GM19452 (cell line): ENCODE measurements around the gene OSBPL3.
A peak's percentile ranks its signal among the peaks of the same experiment; 100 is the strongest.
"Not testable (repeated sequence)": the region's sequence is repeated elsewhere in the genome, so short reads cannot be mapped to it uniquely, and the experiment has no call there.

ENCODE experiments used
- ATAC-seq: cut with Tn5 transposase; IDR thresholded peaks from one replicate; pipeline ENCODE4 v1.9.1; 2021; ENCODE audit not compliant: unreplicated experiment

OSBPL3 gene

GRCh38 chr7:24924375-24924774 lies 55.6 kb downstream of the OSBPL3 start:
- ATAC-seq: no peak

DNA sequence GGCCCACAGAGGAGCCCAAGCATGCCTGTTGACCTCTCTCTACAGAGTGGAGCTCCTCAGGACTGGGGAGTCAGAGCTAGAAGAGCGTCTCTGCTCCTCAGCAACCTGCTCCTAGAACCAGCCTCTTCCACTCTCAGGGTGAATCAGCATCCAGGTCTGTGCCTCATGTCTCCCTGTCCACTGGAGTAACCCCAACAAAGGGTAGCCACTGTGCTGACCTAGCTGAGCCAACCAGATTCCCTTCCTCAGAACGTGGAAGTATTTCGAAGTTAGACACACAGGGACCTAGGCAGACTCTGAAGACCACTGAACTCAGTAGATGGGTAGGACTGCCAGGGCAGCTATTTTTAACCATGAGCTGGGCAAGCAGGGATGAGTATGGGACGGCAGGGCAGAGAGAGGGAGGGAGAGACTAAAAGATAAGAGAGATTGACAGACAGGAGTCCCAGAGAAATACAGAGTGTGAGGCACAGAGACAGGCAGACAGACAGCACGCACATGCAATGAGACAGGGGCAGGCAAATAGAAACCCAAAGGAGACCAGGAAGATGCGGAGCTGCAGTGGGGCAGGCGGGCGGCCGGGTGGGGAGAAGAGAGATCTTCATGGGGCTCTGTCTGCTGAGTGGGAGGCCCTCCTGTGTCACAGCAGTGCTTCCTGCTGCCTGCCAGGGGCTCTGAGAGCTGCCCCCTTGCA lies 56.7 kb downstream of the OSBPL3 start:
- no peak for ATAC-seq

- no peak for ATAC-seq
Measured at GRCh38 chr7:24922099-24922773, 57.7 kb downstream of the OSBPL3 start.

DNA sequence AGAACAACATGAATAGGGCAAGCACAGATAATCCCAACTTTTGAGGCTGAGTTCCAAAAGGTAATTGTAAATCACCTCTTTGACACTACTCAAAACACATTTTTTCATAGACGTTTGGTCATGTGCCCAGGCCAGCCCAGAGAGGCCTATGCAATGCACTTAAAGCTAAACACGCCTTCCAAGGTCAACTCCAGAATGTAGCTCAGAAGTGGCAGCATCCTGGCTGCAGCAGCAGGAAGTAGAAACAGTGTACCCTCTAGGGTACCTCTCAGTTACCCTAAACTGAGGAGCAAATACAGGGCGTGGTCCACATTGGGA lies 58.7 kb downstream of the OSBPL3 start:
- ATAC-seq: no peak

- ATAC-seq: no peak
Measured at GRCh38 chr7:24920451-24921361, 59.3 kb downstream of the OSBPL3 start.

GRCh38 chr7:24917510-24918239 lies 62.3 kb downstream of the OSBPL3 start:
- ATAC-seq: peak; percentile 44

GRCh38 chr7:24916463-24917040 lies 63.4 kb downstream of the OSBPL3 start:
- ATAC-seq: no peak

DNA sequence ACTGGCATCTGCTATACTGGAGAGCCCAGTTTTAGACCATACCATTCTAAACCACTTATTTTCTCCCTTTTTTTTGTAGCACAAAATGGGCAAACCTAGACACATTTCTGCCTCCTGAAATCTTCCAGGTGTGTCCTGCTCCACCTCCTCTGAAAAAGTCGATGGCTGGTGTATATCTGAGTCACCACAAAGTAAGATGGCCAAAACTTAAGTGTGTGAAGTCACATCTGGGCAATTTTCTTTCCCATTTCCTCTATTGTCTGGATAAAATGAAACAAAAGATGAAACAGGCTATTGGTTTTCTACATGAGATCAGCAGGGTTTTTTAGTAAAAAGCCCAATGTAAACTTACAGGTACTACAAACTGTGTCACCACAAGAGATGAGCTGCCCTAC lies 65.5 kb downstream of the OSBPL3 start:
- no peak for ATAC-seq

DNA sequence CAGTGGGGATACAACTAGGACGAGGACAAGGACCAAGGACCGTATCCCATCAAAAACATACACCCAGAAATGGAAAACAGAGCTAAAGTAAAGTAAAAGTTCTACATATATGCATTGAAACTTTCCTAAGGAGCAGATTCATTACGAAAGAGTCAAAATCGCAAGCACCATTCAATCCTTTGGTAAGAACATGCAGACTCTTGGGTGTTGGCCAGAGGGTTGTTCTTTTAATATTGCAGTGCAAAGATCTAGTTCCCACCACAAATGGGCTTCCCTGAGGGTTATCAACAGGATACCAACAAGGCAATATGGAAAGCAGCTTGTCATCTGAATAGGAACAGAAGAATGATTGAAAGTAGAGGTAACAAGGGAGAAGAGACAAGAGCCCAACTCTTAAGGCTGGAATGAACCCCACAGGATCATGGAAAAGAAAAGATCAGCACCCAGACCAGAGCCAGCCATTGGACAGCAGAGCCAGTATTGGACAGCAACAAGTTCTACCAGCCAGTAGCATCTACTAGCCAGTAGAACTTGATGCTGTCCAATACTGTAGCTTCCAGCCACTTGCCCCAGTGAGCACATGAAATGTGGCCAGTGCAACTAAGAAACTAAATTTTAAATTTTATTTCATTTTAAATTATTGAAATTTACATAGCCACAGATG lies 66.0 kb downstream of the OSBPL3 start:
- no peak for ATAC-seq

DNA sequence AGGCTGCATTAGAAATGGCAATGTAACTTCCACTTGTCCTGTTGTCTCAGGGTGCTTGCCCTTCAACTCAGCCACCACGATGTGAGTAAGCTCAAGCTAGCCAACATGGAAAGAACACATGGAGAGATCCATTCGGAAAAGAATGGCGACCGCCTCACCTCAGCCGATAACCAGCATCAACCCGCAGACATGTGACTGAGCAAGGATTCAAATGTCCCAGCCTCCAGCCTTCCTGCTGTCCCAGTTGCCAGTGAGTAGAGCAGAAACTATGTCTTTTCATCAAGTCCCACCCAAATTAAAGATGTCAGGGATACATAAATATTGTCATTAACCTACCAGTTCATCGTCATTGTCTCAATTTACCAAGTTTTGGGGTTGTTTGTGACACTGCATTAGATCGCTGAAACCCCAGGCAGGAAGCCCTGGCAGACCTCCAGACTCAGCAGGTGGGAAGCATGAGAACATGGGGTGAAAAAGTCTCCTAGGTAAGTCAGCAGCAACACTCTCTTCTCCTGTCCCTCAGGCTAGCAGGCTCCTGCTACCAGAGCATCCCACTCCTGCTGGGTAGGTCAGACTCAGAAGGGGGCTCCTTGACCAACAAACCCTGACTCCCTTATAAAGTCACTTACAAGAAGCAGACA lies 67.0 kb downstream of the OSBPL3 start:
- ATAC-seq: no peak

DNA sequence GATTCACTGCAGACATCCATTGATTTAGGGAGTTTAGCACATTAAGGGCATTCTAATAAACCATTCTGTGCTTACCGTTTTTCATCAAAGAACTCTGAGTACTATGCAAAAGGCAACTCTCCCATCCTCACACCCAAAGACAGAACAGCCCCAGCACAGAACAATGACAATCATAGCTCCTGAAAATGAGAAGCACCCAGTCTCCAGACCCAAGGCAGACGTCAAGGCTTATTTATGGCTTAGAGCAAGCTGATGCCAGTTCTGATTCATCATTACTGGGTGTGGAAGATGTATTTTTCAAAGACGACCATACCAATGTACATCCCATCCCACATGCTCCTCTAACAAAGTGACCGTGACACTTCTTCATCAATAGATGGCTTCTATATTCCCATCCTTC lies 67.6 kb downstream of the OSBPL3 start:
- no peak for ATAC-seq

DNA sequence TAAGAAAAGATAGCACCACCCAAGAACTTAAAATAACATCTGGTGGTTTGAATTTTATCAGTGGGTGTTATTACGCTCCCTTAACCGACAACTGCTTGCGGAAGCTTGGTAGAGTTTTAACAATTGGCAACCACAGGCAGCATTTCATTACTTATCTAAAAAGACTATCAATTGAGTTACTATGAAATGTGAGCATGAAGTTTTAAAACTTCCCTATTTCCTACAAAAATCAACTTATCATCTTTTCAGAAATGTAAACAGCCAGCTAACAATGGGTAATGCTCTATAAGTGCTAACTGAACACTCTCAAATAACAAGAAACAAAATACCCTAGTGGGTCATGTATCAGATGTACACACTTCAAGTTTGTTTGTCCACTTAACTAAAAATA lies 68.8 kb downstream of the OSBPL3 start:
- ATAC-seq: no peak

GRCh38 chr7:24910551-24911212 lies 69.3 kb downstream of the OSBPL3 start:
- ATAC-seq: no peak

- no peak for ATAC-seq
Measured at GRCh38 chr7:24908727-24909126, 71.3 kb downstream of the OSBPL3 start.

DNA sequence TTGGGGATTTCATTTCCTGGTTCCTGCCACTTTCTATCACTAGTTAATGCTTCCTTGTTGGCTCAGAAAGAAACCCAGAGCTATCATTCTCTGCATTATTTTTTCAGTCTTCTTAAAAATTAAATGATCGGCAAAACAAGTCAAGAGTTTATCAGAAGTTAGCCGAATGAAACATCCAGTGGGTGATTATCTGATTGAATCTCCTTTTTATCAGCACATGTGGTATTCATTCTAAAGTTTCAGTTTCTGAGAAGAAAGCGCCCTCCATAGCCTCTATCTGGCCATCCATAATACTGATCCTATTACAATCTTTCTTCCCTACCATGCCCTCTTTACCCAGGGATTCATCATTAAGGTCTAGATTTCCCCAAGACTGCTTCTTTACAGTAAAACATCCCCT lies 71.8 kb downstream of the OSBPL3 start:
- ATAC-seq: no peak

- ATAC-seq: peak; percentile 65
Measured at GRCh38 chr7:24907311-24907886, 72.6 kb downstream of the OSBPL3 start.

DNA sequence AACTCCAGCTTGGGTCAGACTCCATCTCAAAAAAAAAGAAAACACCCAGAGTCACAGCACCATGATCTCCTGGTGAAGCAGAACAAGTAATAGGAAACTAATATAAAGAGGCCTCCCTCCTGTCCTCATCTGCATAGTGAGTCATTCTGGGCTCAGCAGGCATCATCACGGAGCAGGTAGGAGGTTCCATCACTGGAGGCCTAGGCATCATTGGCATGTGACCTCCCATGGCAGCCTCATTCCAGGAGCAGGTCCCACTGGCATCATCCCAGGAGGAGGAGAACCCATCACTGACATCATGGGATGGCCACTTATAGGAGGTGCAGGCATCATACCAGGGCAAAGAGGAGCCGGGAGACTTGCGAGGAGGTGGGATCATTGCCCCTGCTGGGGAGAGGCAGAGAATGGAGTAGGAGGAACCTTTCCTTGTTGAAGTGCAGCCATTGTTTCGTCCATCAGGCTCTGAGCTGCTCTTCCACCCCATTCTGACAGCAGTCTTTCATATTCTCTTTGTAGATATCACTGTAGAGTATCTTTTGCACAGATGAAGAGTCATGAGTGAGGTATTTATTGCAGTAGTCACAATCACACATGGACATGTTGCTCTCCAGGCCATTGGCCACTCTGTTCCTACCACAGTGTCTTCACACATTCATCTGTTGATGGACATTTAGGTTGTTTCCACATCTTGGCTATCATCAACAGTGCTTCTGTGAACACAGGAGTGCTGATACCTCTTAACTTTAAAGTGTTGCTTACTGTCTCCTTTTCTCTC lies 73.8 kb downstream of the OSBPL3 start:
- ATAC-seq: no peak

GRCh38 chr7:24903992-24904391 lies 76.0 kb downstream of the OSBPL3 start:
- ATAC-seq: not testable (repeated sequence)
